GM10266 (cell line): ENCODE results near the gene NAGS.
"Not testable (repeated sequence)": the region's sequence is repeated elsewhere in the genome, so short reads cannot be mapped to it uniquely, and the experiment has no call there.

ENCODE experiments used
- DNase-seq: peaks from one replicate; pipeline ENCODE4 v3.0.0; 2012; ENCODE audit errors: extremely low spot score
- TF ChIP-seq, protein P1 (sequence below): IDR thresholded peaks from 2 replicates; pipeline ENCODE4 v1.5.1; 2012; ENCODE audit warnings: mild to moderate bottlenecking, low read depth; ENCODE audit not compliant: control insufficient read depth, insufficient read depth; ENCODE audit errors: missing control alignments

The NAGS gene

GRCh38 chr17:43987131-43988021 lies 17.0 kb upstream of the NAGS start:
- no peak for DNase-seq
- TF ChIP-seq, protein P1, sequence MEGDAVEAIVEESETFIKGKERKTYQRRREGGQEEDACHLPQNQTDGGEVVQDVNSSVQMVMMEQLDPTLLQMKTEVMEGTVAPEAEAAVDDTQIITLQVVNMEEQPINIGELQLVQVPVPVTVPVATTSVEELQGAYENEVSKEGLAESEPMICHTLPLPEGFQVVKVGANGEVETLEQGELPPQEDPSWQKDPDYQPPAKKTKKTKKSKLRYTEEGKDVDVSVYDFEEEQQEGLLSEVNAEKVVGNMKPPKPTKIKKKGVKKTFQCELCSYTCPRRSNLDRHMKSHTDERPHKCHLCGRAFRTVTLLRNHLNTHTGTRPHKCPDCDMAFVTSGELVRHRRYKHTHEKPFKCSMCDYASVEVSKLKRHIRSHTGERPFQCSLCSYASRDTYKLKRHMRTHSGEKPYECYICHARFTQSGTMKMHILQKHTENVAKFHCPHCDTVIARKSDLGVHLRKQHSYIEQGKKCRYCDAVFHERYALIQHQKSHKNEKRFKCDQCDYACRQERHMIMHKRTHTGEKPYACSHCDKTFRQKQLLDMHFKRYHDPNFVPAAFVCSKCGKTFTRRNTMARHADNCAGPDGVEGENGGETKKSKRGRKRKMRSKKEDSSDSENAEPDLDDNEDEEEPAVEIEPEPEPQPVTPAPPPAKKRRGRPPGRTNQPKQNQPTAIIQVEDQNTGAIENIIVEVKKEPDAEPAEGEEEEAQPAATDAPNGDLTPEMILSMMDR: no peak

DNA sequence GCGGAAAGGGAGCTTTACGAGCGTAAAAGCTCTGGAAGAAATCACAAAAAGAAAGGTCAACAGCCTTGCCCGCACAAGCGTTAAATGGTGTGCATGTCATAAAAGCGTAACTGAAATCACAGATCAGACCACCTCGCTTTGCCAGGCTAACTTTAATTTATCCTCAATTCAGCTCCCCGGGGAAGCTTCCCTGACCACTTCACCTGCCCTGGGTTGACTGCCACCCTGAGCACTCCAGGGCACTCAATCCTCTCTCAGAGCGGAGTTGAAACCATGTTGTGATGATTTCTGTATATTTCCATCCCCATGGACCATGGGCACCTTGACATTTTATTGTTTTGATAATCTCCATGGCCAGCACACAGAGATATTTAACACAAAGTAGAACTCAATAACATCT lies 16.1 kb upstream of the NAGS start:
- TF ChIP-seq, protein P1: no peak
- no peak for DNase-seq

GRCh38 chr17:43992641-43993040 lies 11.8 kb upstream of the NAGS start:
- DNase-seq: no peak
- TF ChIP-seq, protein P1: no peak

- TF ChIP-seq, protein P1: peak; percentile 73
- peak; percentile 76 for DNase-seq
Measured at GRCh38 chr17:43994272-43995149, 9.9 kb upstream of the NAGS start.

DNA sequence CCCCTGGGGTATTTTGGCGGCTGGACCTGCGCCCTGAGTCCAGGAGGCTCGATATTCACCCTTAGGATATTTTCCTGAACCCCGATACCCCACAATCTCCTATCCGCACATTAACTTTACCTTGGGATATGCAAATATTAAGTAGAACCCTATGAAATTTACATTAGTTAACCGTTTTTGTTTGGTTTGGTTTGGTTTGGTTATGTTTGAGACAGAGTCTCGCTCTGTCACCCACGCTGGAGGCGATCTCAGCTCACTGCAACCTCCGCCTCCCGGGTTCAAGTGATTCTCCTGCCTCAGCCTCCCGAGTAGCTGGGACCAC lies 9.3 kb upstream of the NAGS start:
- TF ChIP-seq, protein P1: no peak

GRCh38 chr17:43997180-43997579 lies 7.2 kb upstream of the NAGS start:
- DNase-seq: not testable (repeated sequence)

More for the DNA sequence above, 9.3 kb upstream of the NAGS start:
- no peak for DNase-seq

DNA sequence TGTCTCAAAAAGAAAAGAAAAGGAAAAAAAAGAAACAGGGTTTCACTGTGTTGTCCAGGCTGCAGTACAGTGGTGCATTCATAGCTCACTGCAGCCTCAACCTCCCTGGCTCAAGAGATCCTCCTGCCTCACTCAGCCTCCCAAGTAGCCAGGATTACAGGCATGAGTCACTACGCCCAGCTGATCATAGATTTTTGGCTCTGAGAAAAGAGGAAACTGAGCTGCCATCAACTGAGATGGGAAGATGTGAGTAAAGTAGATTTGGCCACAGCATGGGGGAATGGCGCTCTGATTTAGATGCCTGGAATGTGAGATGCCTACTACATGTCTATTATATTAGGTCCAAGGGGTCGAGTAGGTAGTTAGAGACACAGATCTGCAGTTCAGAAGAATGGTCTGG lies 5.9 kb upstream of the NAGS start:
- TF ChIP-seq, protein P1: no peak
- no peak for DNase-seq
